ENCODE measurements around the gene AKNAD1. TPM values are rescaled to one million over a fixed set of nuclear protein-coding genes. Genes with fewer than 3 reads are reported as not detected.

AKNAD1 gene
- total and polyA plus RNA-seq, 2 of the 4 experiments (the other 2 are of a cell fraction): 0.07 to 0.18 TPM

GRCh38 chr1:108851567-108851966, 5.3 kb downstream of the AKNAD1 start:
- Histone ChIP-seq H4K20me1 (ENCODE audit: insufficient read depth, low read length) (no peaks in the 10 kb centered on the region), H2BK5ac (ENCODE audit: low read depth, low read length, poor library complexity, severe bottlenecking) (no peak overlapping the region), H3K14ac (replicated peaks; ENCODE audit: low read depth, low read length) (no peak overlapping the region), H2AK9ac (replicated peaks; ENCODE audit: low read depth, low read length, poor library complexity) (no peak overlapping the region), H3K36me3 (ENCODE audit: control insufficient read depth, insufficient read depth, low read length) (no peaks in the 10 kb centered on the region), H4K91ac (ENCODE audit: insufficient read depth, low read depth, low read length) (no peak overlapping the region), H4K5ac (ENCODE audit: low read depth, low read length) (no peak overlapping the region), H2AK5ac (ENCODE audit: low read depth, low read length) (no peak overlapping the region), H3K9me3 (ENCODE audit: control insufficient read depth, insufficient read depth, low read length) (no peaks in the 10 kb centered on the region), H3K9ac (ENCODE audit: low read depth, low read length) (no peak overlapping the region), H3K27ac (ENCODE audit: insufficient read depth, low read length) (no peak overlapping the region), H3K18ac (ENCODE audit: low read depth, low read length) (no peak overlapping the region), H4K8ac (ENCODE audit: low read depth in 2 of 2, low read length in 2 of 2) (no peak overlapping the region), H2BK15ac (ENCODE audit: low read depth, low read length) (no peak overlapping the region), H2AFZ (replicated peaks; ENCODE audit: low read length, poor library complexity) (no peak overlapping the region), H3K23ac (ENCODE audit: low read depth, low read length) (no peak overlapping the region), H3K4me2 (ENCODE audit: low read depth, low read length) (no peak overlapping the region), H3K4ac (ENCODE audit: low read depth, low read length) (no peak overlapping the region), H2BK120ac (ENCODE audit: low read depth, low read length) (no peak overlapping the region), H3K27me3 (ENCODE audit: control insufficient read depth, insufficient read depth, low read length) (peaks cover 2% of the 10 kb centered on the region; the same call in 1 of the 2 replicates), H3K9me1 (ENCODE audit: insufficient read depth, low read length) (no peaks in the 10 kb centered on the region), H3K4me1 (ENCODE audit: control insufficient read depth, insufficient read depth, low read length) (peaks cover 2% of the 10 kb centered on the region), H2BK20ac (ENCODE audit: low read depth, low read length) (no peak overlapping the region), H3K4me3 (ENCODE audit: insufficient read depth, low read depth, low read length) (no peak overlapping the region), H3K56ac (ENCODE audit: extremely low read depth, insufficient read depth, low read length) (no peak overlapping the region), H3K79me1 (ENCODE audit: low read depth in 1 of 2, low read length in 2 of 2) (no peaks in the 10 kb centered on the region)
- no peak for ATAC-seq (ENCODE audit: low read depth)
- WGBS, 2 experiments (ENCODE audit: extremely low coverage in 2 of 2, insufficient read length in 1 of 2): no CpG with 5 or more reads among the region's 4 CpGs
- ChIA-PET CTCF (interaction anchor here (1.0 to 1.2 kb wide), 2 partner anchors 12 to 23 kb away, joined by 3 to 4 read pairs; no protein-coding TSS in a partner anchor), POLR2A (ENCODE audit: unreplicated experiment) (no interaction called here)
- no TSS peak for BruUV-seq (replicated peaks)
- dilution Hi-C loops (cut with HindIII; ENCODE audit: low sequenced_read_pairs, unreplicated experiment): no loop called here
- intact Hi-C loops (cut with micrococcal nuclease): no loop called here
- TF ChIP-seq CHD1 (IDR thresholded peaks at IDR 0.05; ENCODE audit: low read depth, low read length): no peak
- no peak for TF ChIP-seq ELK1 (IDR thresholded peaks at IDR 0.05; ENCODE audit: borderline replicate concordance, low read depth, low read length)
- TF ChIP-seq RAD21 (IDR thresholded peaks at IDR 0.05; ENCODE audit: low read length): no peak
- TF ChIP-seq CEBPB (IDR thresholded peaks at IDR 0.05; ENCODE audit: low read depth, low read length): no peak
- no peak for TF ChIP-seq MXI1 (IDR thresholded peaks at IDR 0.05; ENCODE audit: borderline replicate concordance, low read depth, low read length)
- TF ChIP-seq FOS (IDR thresholded peaks at IDR 0.05; ENCODE audit: low read depth, low read length): no peak
- TF ChIP-seq CTCF (conservative IDR thresholded peaks at IDR 0.05; ENCODE audit: low read depth, low read length): no peak
- no peak for TF ChIP-seq SMC3 (IDR thresholded peaks at IDR 0.05; ENCODE audit: low read depth, low read length)
- TF ChIP-seq MAZ (IDR thresholded peaks at IDR 0.05; ENCODE audit: borderline replicate concordance, low read depth, low read length): no peak
- no peak for TF ChIP-seq USF2 (IDR thresholded peaks at IDR 0.05; ENCODE audit: low read depth, low read length)
- TF ChIP-seq MAFK (IDR thresholded peaks at IDR 0.05; ENCODE audit: low read depth, low read length): no peak
- TF ChIP-seq BHLHE40 (IDR thresholded peaks at IDR 0.05; ENCODE audit: low read depth, low read length): no peak
- TF ChIP-seq RFX5 (IDR thresholded peaks at IDR 0.05; ENCODE audit: low read depth, low read length): no peak
- no peak for TF ChIP-seq POLR2A (IDR thresholded peaks at IDR 0.05; ENCODE audit: low read depth, low read length)
- TF ChIP-seq RCOR1 (IDR thresholded peaks at IDR 0.05; ENCODE audit: insufficient replicate concordance, low read length): no peak
- TF ChIP-seq NFE2L2 (IDR thresholded peaks at IDR 0.05; ENCODE audit: low read depth, low read length): no peak
- no peak for DNase-seq
- in situ Hi-C loops (cut with MboI; ENCODE audit: low sequenced_read_pairs): no loop called here

Measured in IMR-90 (cell line).